Left colon (tissue), 2 donors: ENCODE results near the gene PSMC4. TPM values are rescaled to one million over a fixed set of nuclear protein-coding genes. Genes with fewer than 3 reads are reported as not detected.
"Not testable (repeated sequence)": the region's sequence is repeated elsewhere in the genome, so short reads cannot be mapped to it uniquely, and the experiment has no call there.

ENCODE experiments used
- ATAC-seq: fragments of 200-7000 bp; cut with Tn5 transposase; one replicate; pipeline ENCODE4 v1.9.1; 2020; ENCODE audit warnings: mild to moderate bottlenecking, moderate library complexity
- DNase-seq, 2 donors: peaks; one replicate each; pipeline ENCODE4 v3.0.0-alpha.2; 2020
- intact Hi-C, 2 donors: fragments of 100-400 bp; cut with DNase I in 1 of 2; cut with micrococcal nuclease in 1 of 2; formaldehyde crosslinking; loops; one replicate each; pipeline versions ENCODE4 v1.11.2 to v1.14.0; 2022; cut with DNase I, micrococcal nuclease
- total RNA-seq, 2 donors: library from RNA; stranded (reverse); fragmentation: NEBNext Ultra II Directional; extraction: Animal tissue kit (Norgen Biotek cat#: 25700); gene quantifications; one replicate each; pipeline ENCODE4 v1.2.1, GENCODE V29; 2021
- donor health status: DM: no; HTN: no; CAD: no.
- donor health status: DM: yes; HTN: yes; CAD: no.

Gene PSMC4
- total RNA-seq, 2 donors from 2014 or later, result 71.7 to 83.1 TPM

GRCh38 chr19:39941615-39942365 is 29.2 kb upstream of the PSMC4 start:
- intact Hi-C loops, result no loop called here
- ATAC-seq (no peak), DNase-seq (peak in 1 of 2 donors; percentile 14)

GRCh38 chr19:39942366-39942730 is 28.6 kb upstream of the PSMC4 start:
- no peak for ATAC-seq
- intact Hi-C loops, result no loop called here
- DNase-seq, result no peak

GRCh38 chr19:39943586-39943985 is 27.4 kb upstream of the PSMC4 start:
- intact Hi-C loops, result no loop called here
- ATAC-seq (peak; percentile 69), DNase-seq (peak; percentile 61 to 70)

DNA sequence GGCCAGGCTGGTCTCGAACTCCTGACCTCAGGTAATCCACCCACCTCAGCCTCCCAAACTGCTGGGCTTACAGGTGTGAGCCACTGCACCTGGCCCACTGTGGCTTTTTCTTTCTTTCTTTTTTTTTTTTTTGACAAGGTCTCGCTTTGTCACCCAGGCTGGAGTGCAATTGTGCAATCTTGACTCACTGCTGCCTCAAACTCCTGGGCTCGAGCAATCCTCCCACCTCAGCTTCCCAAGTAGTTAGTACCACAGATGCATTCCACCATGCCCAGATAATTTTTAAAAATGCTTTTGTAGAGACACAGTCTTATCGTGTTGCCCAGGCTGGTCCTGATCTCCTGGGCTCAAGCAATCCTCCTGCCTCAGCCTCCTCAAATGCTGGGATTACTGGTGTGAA is 24.4 kb upstream of the PSMC4 start:
- DNase-seq (no peak), ATAC-seq (no peak)
- intact Hi-C loops, result no loop called here

DNA sequence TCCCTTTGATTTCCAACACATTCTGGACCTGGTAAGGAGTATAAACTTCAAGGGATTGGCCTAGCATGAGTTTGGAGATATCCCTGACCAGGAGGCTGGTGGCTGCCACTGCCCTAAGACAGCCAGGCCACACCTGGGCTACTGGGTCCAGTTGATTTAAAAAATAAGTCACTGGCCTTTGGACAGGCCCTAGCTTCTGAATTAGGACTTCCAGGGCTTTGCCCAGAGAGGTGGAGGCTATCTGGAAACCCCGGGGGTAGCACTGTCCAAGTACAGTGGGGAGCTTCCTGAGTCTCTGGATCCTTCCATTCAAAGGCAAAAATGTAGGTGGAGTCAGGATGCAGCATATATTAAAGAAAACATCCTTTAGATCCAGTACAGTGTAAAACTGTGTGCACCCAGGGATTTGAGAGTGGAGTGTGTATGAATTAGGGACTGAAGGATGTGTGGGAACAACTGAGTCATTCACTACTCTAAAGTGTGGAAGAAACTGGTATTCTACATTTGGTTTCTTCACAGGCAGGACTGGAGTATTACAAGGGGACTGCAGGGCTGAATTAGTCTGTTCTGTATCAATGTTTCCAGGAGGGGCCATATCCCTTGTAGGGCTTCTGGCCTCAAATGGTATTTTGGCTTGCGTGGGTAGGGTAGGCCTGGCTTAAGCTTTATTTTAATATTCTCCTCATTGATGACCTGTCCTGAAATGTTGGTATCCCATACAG is 21.8 kb upstream of the PSMC4 start:
- DNase-seq (no peak), ATAC-seq (no peak)
- intact Hi-C loops, result no loop called here

DNA sequence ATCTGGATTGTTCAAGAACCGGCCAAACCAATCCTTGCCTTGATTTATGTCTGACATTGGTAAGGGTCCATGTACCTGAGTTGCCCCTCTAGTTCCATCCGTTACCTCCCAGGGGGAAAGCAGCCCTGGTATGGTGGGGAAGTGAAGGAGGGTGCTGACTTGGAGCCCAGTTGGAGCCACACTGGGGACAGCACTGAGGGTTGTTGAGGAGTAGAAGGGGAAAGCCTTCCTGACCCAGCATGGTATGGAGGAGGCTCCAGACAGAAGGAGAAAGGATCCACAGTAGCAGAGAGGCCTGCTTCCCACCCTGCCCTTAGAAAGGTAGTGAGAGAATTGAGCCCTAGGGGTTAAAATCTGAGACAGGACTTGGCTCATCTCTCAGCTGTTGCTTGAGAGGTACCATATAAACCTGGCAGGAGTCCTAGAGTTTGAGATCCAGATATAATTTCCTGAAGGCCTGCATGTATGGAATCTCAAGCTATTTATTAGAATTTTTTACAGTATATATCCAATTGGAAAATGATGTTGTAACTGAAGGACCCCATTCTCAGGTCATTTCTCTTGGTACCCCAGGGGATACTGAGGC is 19.8 kb upstream of the PSMC4 start:
- intact Hi-C loops, result no loop called here
- DNase-seq (no peak), ATAC-seq (peak; percentile 79)

DNA sequence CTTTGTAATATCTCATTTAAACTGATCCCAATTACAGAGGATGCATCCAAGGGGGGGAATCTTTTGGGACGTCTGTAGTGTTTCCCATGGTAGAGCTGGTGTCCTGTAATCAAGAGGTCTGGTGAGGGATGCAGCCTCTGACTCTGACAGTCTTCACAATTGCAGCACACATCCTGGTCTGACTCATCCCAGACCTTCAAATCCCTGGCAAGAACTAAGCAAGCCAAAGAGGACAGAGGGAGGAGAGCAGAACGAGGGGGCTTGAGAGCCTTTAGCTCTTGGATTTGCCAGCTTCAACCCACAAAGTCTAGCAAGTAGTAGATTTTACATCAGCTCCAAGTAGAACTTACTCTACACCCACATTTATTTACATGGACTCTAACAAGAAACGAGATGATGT is 19.3 kb upstream of the PSMC4 start:
- ATAC-seq, result peak; percentile 81
- intact Hi-C loops, result no loop called here
- no peak for DNase-seq

GRCh38 chr19:39953915-39954314 is 17.1 kb upstream of the PSMC4 start:
- intact Hi-C loops, result no loop called here
- DNase-seq (no peak), ATAC-seq (no peak)

GRCh38 chr19:39957886-39958285 is 13.1 kb upstream of the PSMC4 start:
- ATAC-seq, DNase-seq, intact Hi-C loops: not testable (repeated sequence)

DNA sequence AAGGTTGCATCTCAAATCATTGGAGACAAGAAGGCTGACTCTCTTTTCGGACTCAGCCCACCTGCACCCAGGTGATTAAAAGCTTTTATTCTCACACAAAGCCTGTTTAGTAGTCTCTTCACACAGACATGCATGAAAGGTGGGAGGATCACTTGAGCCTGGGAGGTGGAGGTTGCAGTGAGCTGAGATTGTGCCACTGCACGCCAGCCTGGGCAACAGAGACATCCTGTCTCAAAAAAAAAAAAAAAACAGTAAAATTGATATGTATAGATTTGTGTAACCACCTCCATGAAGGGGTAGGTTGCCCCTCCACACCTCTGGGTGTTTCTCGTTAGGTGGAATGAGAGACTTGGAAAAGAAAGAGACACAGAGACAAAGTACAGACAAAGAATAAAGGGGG is 12.0 kb upstream of the PSMC4 start:
- intact Hi-C loops, ATAC-seq, DNase-seq: not testable (repeated sequence)

- ATAC-seq, DNase-seq, intact Hi-C loops: not testable (repeated sequence)
Observed at GRCh38 chr19:39959407-39959806, 11.6 kb upstream of the PSMC4 start.

- intact Hi-C loops, result no loop called here
- DNase-seq (no peak), ATAC-seq (no peak)
Observed at GRCh38 chr19:39963898-39964297, 7.1 kb upstream of the PSMC4 start.

- DNase-seq (no peak), ATAC-seq (no peak)
- intact Hi-C loops, result no loop called here
Observed at GRCh38 chr19:39966617-39967016, 4.3 kb upstream of the PSMC4 start.

DNA sequence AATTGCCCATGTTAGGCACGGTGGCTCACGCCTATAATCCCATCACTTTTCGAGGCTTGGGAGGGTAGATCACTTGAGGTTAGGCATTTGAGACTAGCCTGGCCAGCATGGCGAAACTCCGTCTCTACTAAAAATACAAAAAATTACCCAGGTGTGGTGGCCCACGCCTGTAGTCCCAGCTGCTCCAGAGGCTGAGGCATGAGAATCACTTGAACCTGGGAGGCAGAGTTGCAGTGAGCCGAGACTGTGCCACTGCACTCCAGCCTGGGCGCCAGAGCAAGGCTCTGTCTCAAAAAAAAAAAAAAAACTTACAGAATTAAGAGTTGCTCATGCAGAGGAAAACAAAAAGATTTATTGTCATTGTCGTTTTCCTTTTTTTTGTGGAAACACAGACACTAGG is 3.4 kb upstream of the PSMC4 start:
- no peak for ATAC-seq
- DNase-seq, result no peak
- intact Hi-C loops, result no loop called here

- ATAC-seq, result no peak
- DNase-seq, result no peak
- intact Hi-C loops, result no loop called here
Observed at GRCh38 chr19:39968789-39969188, 2.2 kb upstream of the PSMC4 start.

DNA sequence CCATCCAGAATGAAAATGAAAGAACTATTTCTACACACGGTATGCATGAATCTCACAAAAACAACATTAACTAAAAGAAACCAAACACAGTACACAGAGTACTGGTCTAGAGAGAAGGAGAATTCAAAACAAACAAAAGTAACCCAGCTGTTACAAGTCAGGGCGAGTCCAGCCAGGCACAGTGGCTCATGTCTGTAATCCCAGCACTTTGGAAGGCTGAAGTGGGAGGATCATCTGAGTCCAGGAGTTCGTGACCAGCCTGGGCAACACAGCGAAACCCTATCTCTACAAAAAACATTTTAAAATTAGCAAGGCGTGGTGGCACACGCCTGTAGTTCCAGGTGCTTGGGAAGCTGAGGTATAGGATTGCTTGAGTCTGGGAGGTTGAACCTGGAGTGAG is 1.7 kb upstream of the PSMC4 start:
- DNase-seq (no peak), ATAC-seq (no peak)
- intact Hi-C loops, result no loop called here

DNA sequence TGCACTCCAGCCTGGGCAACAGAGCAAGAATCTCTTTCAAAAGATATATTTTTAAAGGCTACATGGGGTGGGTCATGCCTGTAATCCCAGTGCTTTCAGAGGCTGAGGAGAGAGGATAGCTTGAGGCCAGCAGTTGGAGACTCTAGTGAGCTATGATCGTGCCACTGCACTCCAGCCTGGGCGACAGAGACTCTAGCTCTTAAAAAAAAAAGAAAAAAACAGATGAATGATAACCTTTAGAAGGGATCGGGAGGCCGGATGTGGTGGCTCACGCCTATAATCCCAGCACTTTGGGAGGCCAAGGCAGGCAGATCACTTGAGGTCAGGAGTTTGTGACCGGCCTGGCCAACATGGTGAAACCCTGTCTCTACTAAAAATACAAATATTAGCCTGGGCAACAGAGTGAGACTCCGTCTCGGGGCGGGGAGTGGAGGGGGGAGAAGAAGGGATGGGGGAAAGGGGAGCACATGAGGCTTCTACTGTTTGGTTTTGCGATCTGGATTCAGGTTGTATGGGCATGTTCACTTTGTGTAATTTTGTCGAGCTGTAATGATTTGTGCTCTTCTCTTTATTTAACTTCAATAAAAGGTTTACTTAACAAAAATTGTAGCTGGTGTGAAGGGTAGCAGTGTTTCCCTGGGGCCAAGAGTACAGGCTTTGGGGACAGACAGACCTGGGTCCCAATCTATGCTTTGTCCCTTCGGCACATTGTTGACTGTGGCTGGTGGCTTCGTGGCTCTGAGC is 1.1 kb upstream of the PSMC4 start:
- ATAC-seq, result no peak
- intact Hi-C loops, result no loop called here
- no peak for DNase-seq

DNA sequence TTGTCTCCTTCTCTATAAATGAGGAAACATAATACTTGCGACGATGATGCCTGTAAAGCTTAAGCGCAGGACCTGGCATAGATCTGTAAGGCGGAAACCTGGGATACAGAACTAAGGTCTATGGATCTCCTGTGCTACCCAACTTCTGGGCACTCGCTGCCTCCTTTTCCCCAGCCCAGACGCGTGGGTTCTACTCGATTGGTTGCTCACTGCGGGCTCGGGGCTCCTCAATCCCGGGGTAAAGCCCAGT is 615 bp upstream of the PSMC4 start:
- ATAC-seq, result peak; percentile 48
- intact Hi-C loops, result no loop called here
- no peak for DNase-seq

DNA sequence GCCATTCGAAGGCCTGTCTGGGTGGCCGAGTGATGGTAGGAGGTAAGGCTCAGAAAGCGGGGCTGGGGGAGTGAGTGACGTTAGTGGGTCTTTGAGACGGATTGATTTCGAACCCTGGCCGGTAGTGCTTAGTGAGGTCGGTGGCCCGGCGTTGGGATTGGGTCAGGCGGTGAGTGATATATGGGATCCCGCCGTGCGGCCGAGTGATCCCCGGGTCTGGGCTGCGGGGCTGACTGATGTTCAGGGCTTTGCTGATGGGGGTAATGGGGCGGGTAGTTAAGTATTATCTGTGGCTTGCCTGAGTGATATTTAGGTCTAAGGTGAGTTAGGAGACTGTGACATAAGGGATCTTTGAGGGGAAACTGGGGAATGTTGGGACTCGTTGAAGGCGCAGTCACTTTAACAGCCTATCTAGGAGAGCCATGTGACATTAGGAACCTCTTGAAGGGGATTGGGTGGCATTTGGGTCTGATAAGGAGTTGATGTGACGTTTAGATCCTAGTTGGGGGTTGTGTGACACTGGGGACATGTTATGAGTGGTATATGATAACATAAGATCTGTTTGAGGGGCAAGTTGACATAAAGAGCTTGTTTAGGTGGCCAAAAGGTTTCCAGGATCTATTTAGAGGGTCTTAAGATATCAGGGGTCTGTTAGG is 543 bp downstream of the PSMC4 start:
- intact Hi-C loops, result no loop called here
- no peak for DNase-seq
- peak; percentile 3 for ATAC-seq
